GM18907 (cell line): ENCODE data around the gene CORO2B.

Experiments used
- ATAC-seq: cut with Tn5 transposase; IDR thresholded peaks from one replicate; pipeline ENCODE4 v1.9.1; 2021; ENCODE audit warnings: mild to moderate bottlenecking, moderate library complexity; ENCODE audit not compliant: unreplicated experiment

CORO2B gene

GRCh38 chr15:68695061-68695595 lies 116.3 kb downstream of the CORO2B start:
- no peak for ATAC-seq

DNA sequence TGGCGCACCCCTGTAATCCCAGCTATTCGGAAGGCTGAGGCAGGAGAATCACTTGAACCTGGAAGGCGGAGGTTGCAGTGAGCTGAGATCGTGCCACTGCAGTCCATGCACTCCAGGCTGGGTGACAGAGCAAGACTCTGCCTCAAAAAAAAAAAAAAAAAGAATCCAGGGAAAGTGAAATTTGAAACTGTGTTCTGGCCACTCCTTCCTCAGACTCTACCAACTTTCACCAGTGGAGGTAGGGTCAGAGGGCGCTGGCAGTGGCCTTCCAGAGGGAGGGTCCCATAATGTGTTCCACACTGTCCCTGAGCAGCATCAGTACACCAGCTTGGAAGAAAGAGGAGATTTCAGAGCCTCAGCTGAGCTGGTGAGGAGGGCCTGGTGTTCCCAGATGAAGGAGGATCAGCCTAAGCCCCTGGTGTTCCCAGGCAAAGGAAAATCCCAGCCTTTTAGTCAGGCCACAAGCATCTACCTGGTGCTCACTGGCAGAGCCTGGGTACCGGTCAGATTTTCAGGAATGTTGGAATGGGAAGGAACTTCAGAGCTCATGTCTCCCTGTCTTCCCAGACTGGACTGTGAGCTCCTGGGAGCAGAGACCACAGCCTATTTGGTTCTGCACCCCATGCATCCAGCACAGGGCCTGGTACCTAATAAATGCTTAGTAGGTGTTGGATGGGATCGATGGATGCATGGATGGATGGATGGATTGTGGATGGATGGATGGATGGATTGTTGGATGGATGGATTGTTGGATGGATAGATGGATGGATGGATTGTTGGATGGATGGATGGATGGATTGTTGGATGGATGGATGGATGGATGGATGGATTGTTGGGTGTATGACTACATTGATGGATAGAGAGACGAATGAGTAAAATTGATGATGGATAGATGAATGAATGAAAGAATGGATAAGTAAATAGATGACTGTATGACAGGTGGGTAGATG lies 117.9 kb downstream of the CORO2B start:
- ATAC-seq, result no peak

GRCh38 chr15:68697711-68698690 lies 119.2 kb downstream of the CORO2B start:
- ATAC-seq, result no peak

DNA sequence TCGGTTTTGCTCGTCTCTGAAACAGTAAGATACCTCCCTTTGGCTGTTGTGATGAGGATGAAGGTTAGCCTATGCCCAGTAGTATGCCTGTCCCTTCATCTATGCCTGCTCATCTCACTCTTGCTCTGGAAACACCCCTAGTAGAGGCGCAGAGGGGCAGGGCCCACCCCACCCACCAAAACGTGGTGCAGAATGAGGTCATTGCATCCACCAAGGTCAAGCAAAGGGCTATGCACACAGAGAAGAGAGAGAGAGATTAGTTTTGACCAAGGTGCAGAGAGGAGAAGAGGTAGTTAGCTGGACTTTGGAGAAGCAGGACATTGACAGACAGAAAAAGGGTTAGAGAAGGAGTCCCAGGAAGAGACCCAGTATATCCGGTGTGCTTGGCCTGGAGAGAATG lies 119.9 kb downstream of the CORO2B start:
- no peak for ATAC-seq

GRCh38 chr15:68699124-68699880 lies 120.5 kb downstream of the CORO2B start:
- ATAC-seq, result no peak

GRCh38 chr15:68699881-68700454 lies 121.2 kb downstream of the CORO2B start:
- ATAC-seq, result no peak

- no peak for ATAC-seq
Measured at GRCh38 chr15:68700455-68701123, 121.8 kb downstream of the CORO2B start.

DNA sequence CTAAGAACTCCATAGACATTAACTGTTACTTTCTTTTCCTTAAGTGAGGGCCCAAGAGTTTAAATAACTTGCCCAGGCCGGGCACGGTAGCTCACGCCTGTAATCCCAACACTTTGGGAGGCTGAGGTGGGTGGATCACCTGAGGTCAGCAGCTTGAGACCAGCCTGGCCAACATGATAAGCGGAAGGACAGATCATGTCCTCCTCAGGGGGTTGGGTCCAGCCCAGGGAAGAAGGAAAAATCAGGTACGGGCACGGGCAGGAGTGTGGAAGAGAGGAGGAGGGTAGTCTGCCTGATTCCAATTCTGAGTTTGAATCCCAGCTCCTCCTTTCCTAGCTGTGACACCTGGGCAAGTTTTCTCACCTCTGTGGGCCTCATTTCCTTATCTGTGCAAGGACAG lies 123.1 kb downstream of the CORO2B start:
- ATAC-seq, result no peak

DNA sequence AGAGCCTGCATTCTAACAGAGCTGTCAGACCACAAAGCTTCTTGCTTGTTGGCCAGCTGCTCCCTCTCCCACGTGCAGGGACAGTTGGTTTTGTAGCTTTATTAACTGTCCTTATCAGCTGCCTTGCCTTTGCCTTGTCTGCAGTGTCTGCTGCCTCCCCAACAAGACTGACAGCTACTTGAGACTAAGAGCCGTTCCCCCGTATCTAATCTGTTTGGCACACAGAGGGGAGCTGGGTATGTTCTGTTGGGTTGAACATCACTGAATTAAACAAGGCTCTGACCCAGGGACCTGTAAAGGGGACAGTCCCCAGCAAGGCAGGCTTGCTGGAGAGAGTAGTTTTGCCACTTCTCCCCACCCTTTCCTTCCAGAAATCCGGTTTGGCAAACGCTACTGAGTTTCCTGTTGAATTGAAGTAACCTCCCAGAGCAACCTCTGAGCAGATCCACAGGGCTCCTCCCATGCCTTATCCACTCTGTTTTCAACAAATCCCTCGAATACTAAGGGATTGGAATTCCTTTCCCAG lies 125.8 kb downstream of the CORO2B start:
- no peak for ATAC-seq

DNA sequence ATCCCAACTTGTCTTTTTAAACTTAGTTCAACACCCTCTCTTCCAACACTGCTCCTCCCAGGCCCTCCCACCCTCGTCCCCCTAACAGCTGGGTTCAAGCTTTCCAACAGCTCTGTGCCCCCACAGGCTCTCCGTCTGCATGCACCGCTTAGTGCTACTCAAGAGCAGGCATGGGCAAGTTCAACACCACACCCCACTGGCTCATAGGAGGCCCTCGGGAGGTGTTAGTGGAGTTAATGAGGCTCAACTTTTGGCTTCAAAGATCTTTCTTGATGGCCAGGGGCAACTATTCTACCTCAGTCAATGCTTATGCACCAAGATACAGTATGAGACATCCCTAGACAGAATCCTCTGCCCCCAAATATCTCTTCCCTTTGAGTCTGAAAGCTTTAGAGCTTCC lies 127.5 kb downstream of the CORO2B start:
- ATAC-seq, result no peak

GRCh38 chr15:68706931-68707330 lies 128.1 kb downstream of the CORO2B start:
- ATAC-seq, result no peak

GRCh38 chr15:68707386-68707785 lies 128.6 kb downstream of the CORO2B start:
- no peak for ATAC-seq

DNA sequence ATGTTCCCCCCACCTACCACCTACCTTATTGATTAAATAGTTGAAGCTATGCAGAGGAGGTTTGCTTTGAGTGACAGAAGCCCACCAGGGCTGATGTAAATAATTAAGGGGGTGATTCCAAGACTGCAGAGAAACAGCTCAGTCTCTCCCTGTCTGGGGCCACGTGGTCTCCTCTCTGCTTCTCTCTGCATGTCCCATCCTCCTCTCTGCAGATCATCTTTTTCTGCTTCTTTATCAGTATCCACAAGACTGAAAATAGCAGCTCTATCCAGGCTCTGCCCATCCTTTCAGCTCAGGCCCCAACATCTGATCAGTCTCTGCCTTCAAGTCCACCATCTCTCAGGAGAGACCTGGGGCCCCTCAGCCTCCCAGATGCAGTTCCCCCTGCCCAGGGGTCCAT lies 131.1 kb downstream of the CORO2B start:
- no peak for ATAC-seq

- no peak for ATAC-seq
Measured at GRCh38 chr15:68710536-68710935, 131.7 kb downstream of the CORO2B start.

DNA sequence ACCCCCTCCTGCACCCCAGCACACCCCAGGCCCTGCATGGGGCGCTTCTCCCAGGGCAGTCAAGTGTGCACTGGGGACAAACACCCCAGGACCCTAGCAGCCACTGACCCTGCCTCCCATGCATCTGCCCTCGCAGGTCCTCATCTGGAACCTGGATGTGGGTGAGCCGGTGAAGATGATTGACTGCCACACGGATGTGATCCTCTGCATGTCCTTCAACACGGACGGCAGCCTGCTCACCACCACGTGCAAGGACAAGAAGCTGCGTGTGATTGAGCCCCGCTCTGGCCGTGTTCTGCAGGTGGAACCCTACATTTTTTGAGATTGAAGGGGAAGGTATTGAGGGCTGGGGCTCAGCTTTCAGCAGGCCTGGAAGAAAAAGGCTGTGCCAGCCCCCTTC lies 132.6 kb downstream of the CORO2B start:
- no peak for ATAC-seq

DNA sequence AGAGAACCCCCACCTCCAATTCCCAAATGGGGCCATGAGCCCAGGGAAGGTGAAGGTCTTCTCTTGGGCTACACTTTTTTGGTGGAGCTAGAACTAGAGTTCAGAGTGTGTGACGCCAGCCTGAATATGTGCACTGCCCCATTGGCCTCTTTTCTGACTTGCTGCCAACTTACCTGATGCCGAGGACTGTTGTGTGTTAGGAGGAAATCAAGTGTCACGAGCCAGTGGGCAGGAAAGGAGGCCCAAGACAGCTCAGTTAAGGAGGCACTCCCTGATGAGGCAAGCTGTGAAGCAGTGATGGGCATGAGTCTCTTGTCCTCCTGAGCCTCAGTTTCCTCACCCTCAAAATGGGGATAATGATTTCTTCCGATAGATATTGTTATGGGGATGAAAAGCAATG lies 134.1 kb downstream of the CORO2B start:
- no peak for ATAC-seq

- ATAC-seq, result no peak
Measured at GRCh38 chr15:68713874-68714273, 135.1 kb downstream of the CORO2B start.

DNA sequence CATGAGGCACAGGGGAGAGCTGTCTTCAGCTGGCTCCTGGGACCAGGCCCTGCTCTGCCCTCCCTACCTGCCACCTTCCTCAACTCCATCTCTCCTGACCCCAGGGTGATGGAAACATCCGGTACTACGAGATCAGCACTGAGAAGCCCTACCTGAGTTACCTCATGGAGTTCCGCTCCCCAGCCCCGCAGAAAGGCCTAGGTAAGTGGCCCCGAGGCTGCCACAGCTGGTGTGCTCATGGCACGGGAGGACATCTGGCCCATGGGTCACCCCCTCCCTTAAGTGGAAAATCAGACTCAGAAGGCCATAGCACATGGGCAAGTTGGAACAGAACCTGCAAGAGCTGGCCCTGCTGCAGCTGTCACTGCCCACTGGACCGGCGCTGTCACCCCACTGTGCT lies 136.3 kb downstream of the CORO2B start:
- ATAC-seq, result no peak

- no peak for ATAC-seq
Measured at GRCh38 chr15:68717951-68718350, 139.2 kb downstream of the CORO2B start.
